GM18951 (cell line): ENCODE data around the gene CTSD.
"Not testable (repeated sequence)": the region's sequence is repeated elsewhere in the genome, so short reads cannot be mapped to it uniquely, and the experiment has no call there.

Experiments used
- POLR2A ChIP-seq: IDR thresholded peaks from 4 replicates; pipeline ENCODE4 v1.6.1; 2011; ENCODE audit warnings: mild to moderate bottlenecking; ENCODE audit not compliant: insufficient read length, insufficient read depth; ENCODE audit errors: extremely low read depth
- in situ Hi-C: fragments of 300-500 bp; cut with MboI; formaldehyde crosslinking; loops from one replicate; pipeline ENCODE4 v1.12.0; 2022; ENCODE audit warnings: low sequenced_read_pairs, mixed read lengths, inconsistent platforms; ENCODE audit not compliant: unreplicated experiment

The CTSD gene

DNA sequence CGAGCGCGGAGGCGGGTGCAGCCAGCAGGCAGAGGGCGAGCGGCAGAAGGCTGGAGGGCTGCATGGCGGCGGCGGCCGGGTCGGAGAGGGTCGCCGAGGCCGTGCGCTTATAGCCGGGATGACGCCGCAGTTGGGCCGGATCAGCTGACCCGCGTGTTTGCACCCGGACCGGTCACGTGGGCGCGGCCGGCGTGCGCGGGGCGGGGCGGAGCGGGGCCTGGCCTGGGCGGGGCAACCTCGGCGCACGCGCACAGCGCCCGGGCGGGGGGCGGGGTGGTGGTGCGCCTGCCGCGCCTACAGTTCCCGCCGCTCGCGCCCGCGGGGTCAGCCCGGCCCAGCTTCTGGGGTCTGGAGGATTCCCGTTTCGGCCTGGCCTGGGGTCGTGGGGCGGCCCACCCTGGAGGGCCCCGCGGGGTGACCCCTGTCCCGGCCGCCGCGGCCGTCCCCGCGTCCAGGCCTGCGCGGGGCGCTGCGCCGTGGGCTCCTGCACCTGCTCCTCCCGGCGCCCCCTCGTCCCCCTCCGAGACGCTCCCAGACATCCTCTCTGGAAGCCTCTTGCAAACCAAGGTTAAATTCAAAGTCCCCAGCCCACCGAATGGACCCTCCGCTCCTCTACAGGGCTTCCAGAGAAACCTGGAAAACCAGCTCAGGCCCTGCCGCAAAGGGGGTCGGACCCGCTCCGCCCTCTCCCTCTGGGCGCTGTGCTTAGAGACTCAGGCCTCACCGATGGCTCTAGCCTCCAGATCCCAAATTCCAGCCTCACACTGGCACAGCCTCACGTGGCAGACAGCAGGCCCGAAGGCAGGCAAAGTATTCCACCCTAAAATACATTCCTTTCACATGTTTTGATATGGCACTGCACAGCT is at the start of gene CTSD:
CTSD (minus strand) TSS at position 132 of the 866 bp plus-strand sequence; CDS start at position 64, 68 bp downstream.
- TF ChIP-seq POLR2A: peak; percentile 69
- in situ Hi-C loops: no loop called here

DNA sequence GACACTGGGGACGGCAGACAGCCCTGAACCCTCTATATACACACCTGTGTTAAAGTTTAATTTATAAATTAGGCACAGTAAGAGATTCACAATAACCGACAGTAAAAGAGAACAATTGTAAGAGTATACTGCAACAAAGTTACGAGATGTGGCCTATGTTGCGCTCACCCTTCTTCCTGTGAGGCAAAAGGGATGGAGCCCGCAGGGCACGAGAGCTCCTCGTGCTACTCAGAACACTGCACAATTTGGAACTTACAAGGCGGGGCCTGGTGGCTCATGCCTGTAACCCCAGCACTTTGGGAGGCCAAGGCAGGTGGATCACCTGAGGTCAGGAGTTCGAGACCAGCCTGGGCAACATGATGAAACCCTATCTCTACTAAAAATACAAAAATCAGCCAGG is 49.6 kb upstream of the CTSD start:
- in situ Hi-C loops: loop anchor here (10.0 kb wide), 1 partner anchor 119 kb away; the partner anchor contains the start of gene KRTAP5-6

GRCh38 chr11:1812801-1813200 is 49.1 kb upstream of the CTSD start:
- no peak for TF ChIP-seq POLR2A
- in situ Hi-C loops: loop anchor here (10.0 kb wide), 1 partner anchor 118 kb away; the partner anchor contains the start of gene KRTAP5-6

GRCh38 chr11:1812274-1812673 is 48.5 kb upstream of the CTSD start:
- in situ Hi-C loops: loop anchor here (10.0 kb wide), 1 partner anchor 117 kb away; the partner anchor contains the start of gene KRTAP5-6
- no peak for TF ChIP-seq POLR2A

- in situ Hi-C loops: loop anchor here (10.0 kb wide), 1 partner anchor 116 kb away; the partner anchor contains the start of gene KRTAP5-6
- no peak for TF ChIP-seq POLR2A
These were observed 47.0 kb upstream of the CTSD start for GRCh38 chr11:1810761-1811160.

- no peak for TF ChIP-seq POLR2A
- in situ Hi-C loops: no loop called here
These were observed 43.7 kb upstream of the CTSD start for GRCh38 chr11:1807264-1807995.

DNA sequence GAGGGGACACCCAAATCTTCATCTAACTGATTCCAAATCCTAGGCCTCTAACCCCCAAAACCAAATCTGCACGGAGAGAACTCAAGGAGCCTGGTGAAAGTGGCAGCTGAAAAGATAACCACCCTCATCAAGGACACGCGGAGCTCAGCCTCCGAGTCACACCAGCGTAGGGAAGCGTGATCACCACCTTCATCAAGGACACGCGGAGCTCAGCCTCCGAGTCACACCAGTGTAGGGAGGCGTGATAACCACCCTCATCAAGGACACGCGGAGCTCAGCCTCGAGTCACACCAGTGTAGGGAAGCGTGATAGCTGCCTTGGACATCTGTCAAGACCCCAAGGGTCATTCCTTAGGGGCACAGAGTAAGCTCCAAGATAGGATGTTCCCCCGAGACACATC is 41.8 kb upstream of the CTSD start:
- in situ Hi-C loops: no loop called here
- no peak for TF ChIP-seq POLR2A

GRCh38 chr11:1803835-1804519 is 40.2 kb upstream of the CTSD start:
- in situ Hi-C loops: not testable (repeated sequence)

DNA sequence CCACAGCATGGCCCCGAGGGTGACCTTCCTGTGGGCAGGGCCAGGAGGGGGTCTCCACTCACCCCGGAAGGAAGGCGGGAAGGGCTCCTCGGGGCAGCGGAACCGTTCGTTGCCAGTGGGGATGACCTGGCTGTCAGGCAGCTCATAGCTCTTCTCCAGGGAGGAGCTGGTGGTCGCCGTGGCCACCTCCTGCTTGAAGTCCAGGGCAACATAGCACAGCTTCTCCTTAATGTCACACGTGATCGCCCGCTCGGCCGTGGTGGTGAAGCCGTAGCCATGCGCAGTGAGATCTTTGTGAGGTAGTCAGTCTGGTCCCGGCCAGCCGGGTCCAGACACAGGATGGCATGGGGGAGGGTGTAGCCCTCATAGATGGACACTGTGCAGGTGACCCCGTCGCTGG is 39.5 kb upstream of the CTSD start:
- in situ Hi-C loops: no loop called here
- no peak for TF ChIP-seq POLR2A

- TF ChIP-seq POLR2A: no peak
- in situ Hi-C loops: no loop called here
These were observed 33.8 kb upstream of the CTSD start for GRCh38 chr11:1797391-1798125.

DNA sequence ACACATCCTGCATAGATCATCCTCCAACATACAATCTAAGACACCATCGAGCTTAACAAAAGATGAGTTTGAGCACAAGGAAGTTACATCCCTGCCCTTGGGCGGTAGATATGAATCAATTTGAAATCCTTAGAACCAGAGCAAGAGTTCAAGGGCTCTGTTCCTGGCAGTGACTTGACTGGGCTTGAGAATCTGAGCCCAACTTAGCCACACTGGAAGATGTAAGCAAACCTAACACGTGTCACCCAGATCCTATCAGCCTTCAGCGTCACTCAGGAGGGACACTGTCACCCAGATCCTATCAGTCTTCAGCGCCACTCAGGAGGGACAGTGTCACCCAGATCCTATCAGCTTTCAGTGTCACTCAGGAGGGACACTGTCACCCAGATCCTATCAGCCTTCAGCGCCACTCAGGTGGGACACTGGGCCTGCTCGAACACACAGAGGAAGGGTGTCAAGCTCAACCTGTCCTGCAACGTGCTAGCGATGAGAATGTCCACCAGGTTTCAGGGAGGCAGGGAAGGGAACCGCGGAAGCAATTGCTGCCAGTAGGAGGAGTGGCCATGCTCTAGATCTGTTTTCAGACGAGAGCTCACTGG is 32.8 kb upstream of the CTSD start:
- no peak for TF ChIP-seq POLR2A
- in situ Hi-C loops: no loop called here

- no peak for TF ChIP-seq POLR2A
- in situ Hi-C loops: no loop called here
These were observed 29.4 kb upstream of the CTSD start for GRCh38 chr11:1793081-1793480.
